NT2/D1 (cell line): ENCODE results near the gene CCDC171.
"Not testable (repeated sequence)": the region's sequence is repeated elsewhere in the genome, so short reads cannot be mapped to it uniquely, and the experiment has no call there.

Experiments used
- SUZ12 ChIP-seq: IDR thresholded peaks from 2 replicates; pipeline ENCODE4 v1.6.1; 2011; ENCODE audit not compliant: insufficient read length, insufficient read depth; ENCODE audit errors: extremely low read depth
- YY1 ChIP-seq: IDR thresholded peaks from 2 replicates; pipeline ENCODE4 v1.6.1; 2011; ENCODE audit not compliant: insufficient read length, insufficient read depth
- ZNF274 ChIP-seq: IDR thresholded peaks from 2 replicates; pipeline ENCODE4 v1.6.1; 2011; ENCODE audit warnings: mild to moderate bottlenecking, low read depth, low read length

DNA sequence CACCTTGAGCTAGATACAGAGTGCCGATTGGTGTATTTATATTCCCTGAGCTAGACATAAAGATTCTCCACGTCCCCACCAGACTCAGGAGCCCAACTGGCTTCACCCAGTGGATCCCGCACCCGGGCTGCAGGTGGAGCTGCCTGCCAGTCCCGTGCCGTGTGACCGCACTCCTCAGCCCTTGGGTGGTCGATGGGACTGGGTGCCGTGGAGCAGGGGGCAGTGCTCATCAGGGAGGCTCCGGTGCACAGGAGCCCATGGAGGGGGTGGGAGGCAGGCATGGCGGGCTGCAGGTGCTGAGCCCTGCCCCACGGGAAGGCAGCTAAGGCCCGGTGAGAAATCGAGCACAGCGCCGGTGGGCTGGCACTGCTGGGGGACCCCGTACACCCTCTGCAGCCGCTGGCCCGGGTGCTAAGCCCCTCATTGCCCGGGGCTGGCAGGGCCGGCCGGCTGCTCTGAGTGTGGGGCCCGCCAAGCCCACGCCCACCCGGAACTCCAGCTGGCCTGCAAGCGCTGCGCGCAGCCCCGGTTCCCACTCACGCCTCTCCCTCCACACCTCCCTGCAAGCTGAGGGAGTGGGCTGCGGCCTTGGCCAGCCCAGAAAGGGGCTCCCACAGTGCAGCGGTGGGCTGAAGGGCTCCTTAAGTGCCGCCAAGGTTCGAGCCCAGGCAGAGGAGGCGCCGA, 147.2 kb downstream of the CCDC171 start:
- TF ChIP-seq SUZ12, ZNF274, YY1: not testable (repeated sequence)
